WERI-Rb-1 (cell line): Measurements from ENCODE around the gene HID1.
A peak's percentile ranks its signal among the peaks of the same experiment; 100 is the strongest.

Experiments
- DNase-seq: peaks from one replicate; pipeline ENCODE4 v3.0.0-alpha.2; 2020
- H3K27ac ChIP-seq: fragments of 250-450 bp; sonication (Bioruptor Pico); 2 replicates; pipeline ENCODE4 v1.5.1; 2020; ENCODE audit warnings: mild to moderate bottlenecking, moderate library complexity
- H3K27me3 ChIP-seq: fragments of 250-450 bp; sonication (Bioruptor Pico); 2 replicates; pipeline ENCODE4 v1.5.1; 2021; ENCODE audit warnings: mild to moderate bottlenecking, low read depth, moderate library complexity; ENCODE audit not compliant: insufficient read depth, severe bottlenecking
- H3K36me3 ChIP-seq: fragments of 250-450 bp; sonication (Bioruptor Pico); 2 replicates; pipeline ENCODE4 v1.5.1; 2020; ENCODE audit warnings: mild to moderate bottlenecking, moderate library complexity
- H3K4me3 ChIP-seq: 2 replicates; pipeline ENCODE4 v1.5.1; 2011; ENCODE audit warnings: low read depth, mild to moderate bottlenecking, control low read depth, low read length
- H3K9me3 ChIP-seq: fragments of 250-450 bp; sonication (Bioruptor Pico); 2 replicates; pipeline ENCODE4 v1.5.1; 2021; ENCODE audit warnings: mild to moderate bottlenecking, moderate library complexity; ENCODE audit not compliant: severe bottlenecking
- TF ChIP-seq, protein P1 (sequence below): IDR thresholded peaks from 2 replicates; pipeline ENCODE4 v1.5.1; 2011; ENCODE audit warnings: low read depth, mild to moderate bottlenecking, control low read depth, inconsistent platforms, low read length

Gene HID1

GRCh38 chr17:74954665-74955421 lies 17.7 kb downstream of the HID1 start:
- Histone ChIP-seq H3K27me3 (no peaks in the 10 kb centered on the region), H3K4me3 (no peak overlapping the region), H3K27ac (no peak overlapping the region), H3K9me3 (no peaks in the 10 kb centered on the region), H3K36me3 (no peaks in the 10 kb centered on the region; the same call in 1 of the 2 replicates)
- TF ChIP-seq, protein P1, sequence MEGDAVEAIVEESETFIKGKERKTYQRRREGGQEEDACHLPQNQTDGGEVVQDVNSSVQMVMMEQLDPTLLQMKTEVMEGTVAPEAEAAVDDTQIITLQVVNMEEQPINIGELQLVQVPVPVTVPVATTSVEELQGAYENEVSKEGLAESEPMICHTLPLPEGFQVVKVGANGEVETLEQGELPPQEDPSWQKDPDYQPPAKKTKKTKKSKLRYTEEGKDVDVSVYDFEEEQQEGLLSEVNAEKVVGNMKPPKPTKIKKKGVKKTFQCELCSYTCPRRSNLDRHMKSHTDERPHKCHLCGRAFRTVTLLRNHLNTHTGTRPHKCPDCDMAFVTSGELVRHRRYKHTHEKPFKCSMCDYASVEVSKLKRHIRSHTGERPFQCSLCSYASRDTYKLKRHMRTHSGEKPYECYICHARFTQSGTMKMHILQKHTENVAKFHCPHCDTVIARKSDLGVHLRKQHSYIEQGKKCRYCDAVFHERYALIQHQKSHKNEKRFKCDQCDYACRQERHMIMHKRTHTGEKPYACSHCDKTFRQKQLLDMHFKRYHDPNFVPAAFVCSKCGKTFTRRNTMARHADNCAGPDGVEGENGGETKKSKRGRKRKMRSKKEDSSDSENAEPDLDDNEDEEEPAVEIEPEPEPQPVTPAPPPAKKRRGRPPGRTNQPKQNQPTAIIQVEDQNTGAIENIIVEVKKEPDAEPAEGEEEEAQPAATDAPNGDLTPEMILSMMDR = no peak
- no peak for DNase-seq

GRCh38 chr17:74954115-74954514 lies 18.4 kb downstream of the HID1 start:
- no peak overlapping the region for H3K27ac ChIP-seq
- H3K9me3 ChIP-seq = no peaks in the 10 kb centered on the region
- no peaks in the 10 kb centered on the region for H3K27me3 ChIP-seq
- TF ChIP-seq, protein P1 = no peak
- no peak overlapping the region for H3K4me3 ChIP-seq
- peaks cover 3% of the 10 kb centered on the region for H3K36me3 ChIP-seq
- no peak for DNase-seq

DNA sequence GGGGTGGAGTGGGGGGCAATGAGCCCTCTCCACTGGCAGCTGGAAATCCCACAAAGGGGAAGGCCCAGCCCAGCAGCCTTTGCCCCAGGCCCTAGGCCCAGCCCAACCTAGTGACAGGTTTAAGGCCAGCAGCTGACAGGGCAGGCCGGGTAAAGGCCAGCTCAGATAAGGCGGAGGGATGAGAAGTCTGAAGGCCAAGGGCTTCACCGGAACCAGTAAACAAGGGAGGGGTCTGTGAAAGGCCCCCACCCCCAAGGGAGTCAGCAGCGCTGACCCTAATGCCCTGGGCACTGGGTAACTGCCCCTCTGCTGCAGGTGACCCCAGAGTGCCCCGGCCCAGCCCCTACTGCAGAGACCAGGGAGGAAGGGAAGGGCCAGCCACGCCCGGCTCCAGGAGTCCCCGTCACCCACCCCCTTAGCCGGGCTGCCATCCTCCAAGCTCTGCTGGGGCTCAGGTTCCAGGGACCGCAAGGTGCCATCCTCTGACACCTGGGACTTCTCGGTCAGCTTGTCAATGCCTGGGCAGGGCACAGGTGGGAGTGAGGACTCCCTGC lies 19.3 kb downstream of the HID1 start:
- Histone ChIP-seq H3K36me3 (peaks cover 9% of the 10 kb centered on the region), H3K27me3 (no peaks in the 10 kb centered on the region), H3K4me3 (no peak overlapping the region), H3K9me3 (no peaks in the 10 kb centered on the region), H3K27ac (no peak overlapping the region; the same call in 1 of the 2 replicates)
- TF ChIP-seq, protein P1 = no peak
- DNase-seq = no peak

DNA sequence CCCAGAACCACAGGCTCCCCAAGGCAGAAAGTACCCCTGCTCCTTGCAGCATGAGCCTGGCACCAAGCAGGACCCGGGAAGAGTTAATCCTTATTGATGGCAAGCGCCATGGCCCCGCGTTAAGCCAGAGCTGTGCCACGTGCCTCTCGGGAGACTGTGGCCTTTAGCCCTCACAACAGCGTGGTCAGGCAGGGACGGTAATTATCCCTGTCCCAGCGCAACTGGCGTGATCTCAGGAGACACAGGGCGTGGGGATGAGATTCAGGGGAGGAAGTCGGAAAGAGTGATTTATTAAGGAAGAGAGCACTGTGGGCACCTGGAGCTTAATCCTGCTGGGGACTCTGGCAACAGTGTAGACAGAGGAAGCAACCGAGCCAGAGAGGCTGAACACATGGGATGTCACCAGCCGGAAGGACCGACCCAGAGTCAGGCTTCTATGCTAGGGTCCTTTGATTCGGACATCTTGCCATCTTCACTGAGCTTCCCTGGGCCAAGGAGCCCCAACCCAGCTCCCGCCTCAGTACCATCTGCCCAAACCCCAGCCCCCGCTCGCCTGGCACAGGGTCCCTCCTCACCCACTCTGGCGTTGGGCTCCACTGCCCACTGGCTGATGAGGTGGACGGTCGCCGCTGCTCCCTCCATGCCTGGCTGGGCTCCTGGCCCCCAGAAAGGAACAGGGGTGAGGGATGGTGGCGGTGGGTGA lies 20.0 kb downstream of the HID1 start:
- peak; percentile 67 for DNase-seq
- TF ChIP-seq, protein P1 = no peak
- Histone ChIP-seq H3K36me3 (peaks cover 14% of the 10 kb centered on the region), H3K27ac (peak overlapping the region; percentile 20), H3K4me3 (no peak overlapping the region), H3K9me3 (no peaks in the 10 kb centered on the region), H3K27me3 (no peaks in the 10 kb centered on the region)

DNA sequence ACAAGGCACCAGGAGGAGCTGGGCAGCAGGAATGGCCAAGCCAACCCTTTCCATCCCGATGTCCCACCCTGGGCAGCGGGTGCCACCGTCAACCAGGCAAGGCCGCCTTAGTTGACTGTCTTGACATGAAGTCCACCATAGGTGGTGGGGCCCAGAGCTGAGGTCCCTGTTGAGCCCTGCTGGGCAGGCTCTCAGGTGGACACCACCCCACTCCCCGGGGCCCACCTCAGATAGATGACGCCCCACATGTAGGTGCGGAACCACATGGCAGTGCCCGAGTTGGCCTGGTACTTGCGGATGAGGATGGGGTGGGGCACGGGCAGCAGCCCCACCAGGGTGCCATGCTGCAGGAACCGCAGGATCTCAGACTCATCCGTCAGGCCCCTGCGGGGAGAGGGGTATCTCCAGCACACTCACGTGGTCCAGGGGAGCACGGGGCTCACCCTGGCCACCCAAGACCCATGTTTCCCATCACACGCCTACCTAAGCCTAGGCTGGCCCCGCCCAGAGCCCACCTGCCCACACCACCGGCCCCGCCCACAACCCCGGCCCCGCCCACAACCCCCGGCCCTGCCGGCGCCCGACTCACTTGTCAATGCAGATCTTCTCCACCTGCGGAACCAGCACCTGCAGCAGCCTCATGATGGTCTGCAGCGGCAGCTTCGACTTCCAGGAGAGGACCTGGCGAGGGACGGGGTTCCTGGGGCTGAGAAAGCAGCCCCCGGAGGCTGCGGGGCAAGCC lies 20.7 kb downstream of the HID1 start:
- no peaks in the 10 kb centered on the region for H3K27me3 ChIP-seq
- H3K4me3 ChIP-seq = no peak overlapping the region
- TF ChIP-seq, protein P1 = no peak
- DNase-seq = no peak
- H3K27ac ChIP-seq = peak overlapping the region; percentile 20
- peaks cover 22% of the 10 kb centered on the region for H3K36me3 ChIP-seq
- H3K9me3 ChIP-seq = no peaks in the 10 kb centered on the region
